Esophagus squamous epithelium (tissue), 5 donors: ENCODE measurements around the gene FILIP1. TPM values are rescaled to one million over a fixed set of nuclear protein-coding genes. Genes with fewer than 3 reads are reported as not detected.
A peak's percentile ranks its signal among the peaks of the same experiment; 100 is the strongest.

Source experiments
- DNase-seq: peaks from one replicate; lab custom pipeline; 2025; lab: John Stamatoyannopoulos, UW
- H3K27ac ChIP-seq, 4 donors: fragments of 200-600 bp; sonication (generic); one replicate each; pipeline ENCODE4 v1.5.1; 2016 to 2019; ENCODE audit warnings: mild to moderate bottlenecking in 1 of 4
- H3K27me3 ChIP-seq, 4 donors: fragments of 200-600 bp; sonication (generic); 1 replicate in 3 of 4; 2 replicates in 1 of 4; pipeline versions ENCODE4 v1.5.1 to v1.6.0; 2017 to 2021; ENCODE audit warnings: antibody characterized with exemption in 1 of 4
- H3K36me3 ChIP-seq, 3 donors: fragments of 200-600 bp; sonication (generic); one replicate each; pipeline ENCODE4 v1.5.1; 2016 to 2019
- H3K4me1 ChIP-seq, 3 donors: fragments of 200-600 bp; sonication (generic); one replicate each; pipeline ENCODE4 v1.5.1; 2017 to 2019
- H3K4me3 ChIP-seq, 4 donors: fragments of 200-600 bp; sonication (generic); 1 replicate in 3 of 4; 2 replicates in 1 of 4; pipeline ENCODE4 v1.5.1; 2016 to 2019; ENCODE audit warnings: mild to moderate bottlenecking in 2 of 4, moderate library complexity in 1 of 4
- H3K9me3 ChIP-seq, 3 donors: fragments of 200-600 bp; sonication (generic); one replicate each; pipeline ENCODE4 v1.5.1; 2016 to 2019
- CTCF ChIP-seq, 6 experiments: fragments of 450-650 bp in 4 of 6; fragments of 200-600 bp in 2 of 6; sonication (generic) in 2 of 6; IDR thresholded peaks; one replicate each; pipeline ENCODE4 v1.5.1; 2016 to 2019; ENCODE audit warnings: antibody characterized with exemption in 6 of 6, mild to moderate bottlenecking in 4 of 6, moderate library complexity in 4 of 6
- POLR2A ChIP-seq, 4 donors: fragments of 450-650 bp; IDR thresholded peaks; one replicate each; pipeline ENCODE4 v1.6.1; 2017; ENCODE audit warnings: antibody characterized with exemption in 4 of 4, mild to moderate bottlenecking in 4 of 4, moderate library complexity in 3 of 4
- WGBS, 2 donors: methylation state at CpG; one replicate each; pipeline ENCODE4 v1.1.5; 2018; 5-methylcytosine and 5-hydroxymethylcytosine counted together
- intact Hi-C: fragments of 100-400 bp; cut with DNase I; formaldehyde crosslinking; loops from one replicate; pipeline ENCODE4 v1.15.0; 2022
- total RNA-seq, 4 donors: library from RNA; depleted of rRNA; stranded (reverse); fragments of >200 nt; gene quantifications; one replicate each; pipeline ENCODE4 v1.1.0, GENCODE V29; 2016
- donor health status: DM: yes; HTN: yes; CAD: no.

FILIP1 gene
- total RNA-seq, 4 donors from 2014 or later: 0.49 to 13.4 (median 2.3) TPM

DNA sequence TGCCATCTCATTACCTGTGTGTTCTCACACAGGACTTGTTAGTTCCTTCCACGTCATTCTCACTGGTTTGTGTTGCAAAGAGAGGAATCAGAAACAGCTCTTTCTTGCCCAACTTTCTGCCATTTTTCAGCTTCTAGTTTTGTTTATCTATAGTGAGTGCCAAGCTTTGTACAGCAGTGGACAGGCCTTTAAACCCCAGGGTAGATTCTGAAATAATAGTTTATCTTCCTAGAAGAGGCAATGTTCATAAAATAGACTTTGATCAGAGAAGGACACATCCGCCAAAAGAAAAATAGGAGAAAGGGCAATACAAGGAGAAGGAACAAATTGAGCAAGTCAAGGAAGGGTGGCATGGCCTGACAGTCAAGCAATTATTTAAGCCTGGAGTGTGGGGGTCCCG is 191.3 kb downstream of the FILIP1 start:
- intact Hi-C loops: no loop called here
- Histone ChIP-seq H3K27ac (peak overlapping the region in 1 of 4 donors; percentile 38), H3K9me3 (no peaks in the 10 kb centered on the region), H3K4me3 (no peak overlapping the region), H3K27me3 (no peaks in the 10 kb centered on the region), H3K36me3 (no peaks in the 10 kb centered on the region), H3K4me1 (peaks cover 0 to 25% (median 3%) of the 10 kb centered on the region in 3 donors)
- WGBS, 2 donors: 72 to 80% methylated on average over 3 of the region's 3 CpGs
- TF ChIP-seq POLR2A (IDR thresholded peaks at IDR 0.05): no peak
- no peak for TF ChIP-seq CTCF (IDR thresholded peaks at IDR 0.05)
- DNase-seq: no peak

GRCh38 chr6:75301537-75301936 is 192.1 kb downstream of the FILIP1 start:
- intact Hi-C loops: no loop called here

GRCh38 chr6:75301088-75301487 is 192.5 kb downstream of the FILIP1 start:
- peak overlapping the region in 1 of 4 donors; percentile 63 for H3K27ac ChIP-seq
- no peaks in the 10 kb centered on the region for H3K9me3 ChIP-seq
- H3K4me1 ChIP-seq: peaks cover 0 to 21% (median 3%) of the 10 kb centered on the region in 3 donors
- no peak overlapping the region for H3K4me3 ChIP-seq
- no peaks in the 10 kb centered on the region for H3K27me3 ChIP-seq
- H3K36me3 ChIP-seq: no peaks in the 10 kb centered on the region
- TF ChIP-seq CTCF (IDR thresholded peaks at IDR 0.05): no peak
- TF ChIP-seq POLR2A (IDR thresholded peaks at IDR 0.05): no peak
- whole genome bisulfite sequencing, 2 donors: 90 to 94% methylated on average over 2 of the region's 2 CpGs
- no peak for DNase-seq
- intact Hi-C loops: no loop called here

More at GRCh38 chr6:75301537-75301936, 192.1 kb downstream of the FILIP1 start:
- Histone ChIP-seq H3K4me3 (no peak overlapping the region), H3K27ac (peak overlapping the region in 1 of 4 donors; percentile 34), H3K4me1 (peaks cover 0 to 25% (median 3%) of the 10 kb centered on the region in 3 donors), H3K36me3 (no peaks in the 10 kb centered on the region), H3K27me3 (no peaks in the 10 kb centered on the region), H3K9me3 (no peaks in the 10 kb centered on the region)
- DNase-seq: no peak
- TF ChIP-seq POLR2A (IDR thresholded peaks at IDR 0.05) (no peak), CTCF (IDR thresholded peaks at IDR 0.05) (no peak)

DNA sequence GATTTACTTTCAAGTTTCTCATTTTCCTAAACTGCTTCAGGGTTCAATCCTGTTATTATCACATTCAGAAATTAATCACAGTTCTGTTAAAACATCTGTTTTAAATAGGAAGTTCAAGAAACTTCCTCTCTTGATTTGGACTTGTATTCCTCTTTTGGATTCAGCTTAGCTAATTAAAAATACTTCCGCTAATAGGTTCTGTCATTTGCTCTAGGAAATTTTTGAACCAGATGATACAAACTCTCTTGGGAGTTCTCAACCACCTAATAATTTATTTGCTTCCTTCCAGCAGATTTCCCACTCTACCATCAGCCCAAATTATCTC is 193.1 kb downstream of the FILIP1 start:
- Histone ChIP-seq H3K27me3 (no peaks in the 10 kb centered on the region), H3K4me3 (no peak overlapping the region), H3K9me3 (no peaks in the 10 kb centered on the region), H3K4me1 (peaks cover 0 to 17% (median 3%) of the 10 kb centered on the region in 3 donors), H3K27ac (peak overlapping the region in 2 of 4 donors; percentile 35 to 63), H3K36me3 (no peaks in the 10 kb centered on the region)
- TF ChIP-seq POLR2A (IDR thresholded peaks at IDR 0.05): no peak
- no peak for TF ChIP-seq CTCF (IDR thresholded peaks at IDR 0.05)
- no peak for DNase-seq
- intact Hi-C loops: no loop called here
- WGBS, 2 donors: 0 to 33% methylated on average over 1 of the region's 1 CpG

- Histone ChIP-seq H3K9me3 (no peaks in the 10 kb centered on the region), H3K4me3 (no peak overlapping the region), H3K27ac (peak overlapping the region in 3 of 4 donors; percentile 35 to 63 (median 45)), H3K4me1 (peaks cover 0 to 17% (median 3%) of the 10 kb centered on the region in 3 donors), H3K36me3 (no peaks in the 10 kb centered on the region), H3K27me3 (no peaks in the 10 kb centered on the region)
- no peak for DNase-seq
- TF ChIP-seq POLR2A (IDR thresholded peaks at IDR 0.05): no peak
- TF ChIP-seq CTCF (IDR thresholded peaks at IDR 0.05): no peak
- intact Hi-C loops: loop anchor here (10.0 kb wide), 1 partner anchor 225 kb away; no protein-coding TSS in a partner anchor
- WGBS, 2 donors: 60 to 62% methylated on average over 2 of the region's 2 CpGs
These were observed 193.6 kb downstream of the FILIP1 start for GRCh38 chr6:75299801-75300530.
